NCI-H446 treated with DMSO at 0.1 percent for 48 hours (cell line): ENCODE results near the gene ARHGDIG.
"Not testable (repeated sequence)": the region's sequence is repeated elsewhere in the genome, so short reads cannot be mapped to it uniquely, and the experiment has no call there.

Experiments
- DNase-seq: peaks from one replicate; lab custom pipeline; 2025; lab: John Stamatoyannopoulos, UW

ARHGDIG gene

GRCh38 chr16:330741-331140 is 50.4 kb downstream of the ARHGDIG start:
- DNase-seq = no peak

- DNase-seq = not testable (repeated sequence)
These were observed 50.9 kb downstream of the ARHGDIG start for GRCh38 chr16:331181-331814.
